NCI-H187 (cell line): ENCODE results near the gene CNTRL.
A peak's percentile ranks its signal among the peaks of the same experiment; 100 is the strongest.
"Not testable (repeated sequence)": the region's sequence is repeated elsewhere in the genome, so short reads cannot be mapped to it uniquely, and the experiment has no call there.

Experiments
- DNase-seq, 2 experiments: peaks; one replicate each; lab custom pipeline; 2025; lab: John Stamatoyannopoulos, UW

CNTRL gene, protein sequence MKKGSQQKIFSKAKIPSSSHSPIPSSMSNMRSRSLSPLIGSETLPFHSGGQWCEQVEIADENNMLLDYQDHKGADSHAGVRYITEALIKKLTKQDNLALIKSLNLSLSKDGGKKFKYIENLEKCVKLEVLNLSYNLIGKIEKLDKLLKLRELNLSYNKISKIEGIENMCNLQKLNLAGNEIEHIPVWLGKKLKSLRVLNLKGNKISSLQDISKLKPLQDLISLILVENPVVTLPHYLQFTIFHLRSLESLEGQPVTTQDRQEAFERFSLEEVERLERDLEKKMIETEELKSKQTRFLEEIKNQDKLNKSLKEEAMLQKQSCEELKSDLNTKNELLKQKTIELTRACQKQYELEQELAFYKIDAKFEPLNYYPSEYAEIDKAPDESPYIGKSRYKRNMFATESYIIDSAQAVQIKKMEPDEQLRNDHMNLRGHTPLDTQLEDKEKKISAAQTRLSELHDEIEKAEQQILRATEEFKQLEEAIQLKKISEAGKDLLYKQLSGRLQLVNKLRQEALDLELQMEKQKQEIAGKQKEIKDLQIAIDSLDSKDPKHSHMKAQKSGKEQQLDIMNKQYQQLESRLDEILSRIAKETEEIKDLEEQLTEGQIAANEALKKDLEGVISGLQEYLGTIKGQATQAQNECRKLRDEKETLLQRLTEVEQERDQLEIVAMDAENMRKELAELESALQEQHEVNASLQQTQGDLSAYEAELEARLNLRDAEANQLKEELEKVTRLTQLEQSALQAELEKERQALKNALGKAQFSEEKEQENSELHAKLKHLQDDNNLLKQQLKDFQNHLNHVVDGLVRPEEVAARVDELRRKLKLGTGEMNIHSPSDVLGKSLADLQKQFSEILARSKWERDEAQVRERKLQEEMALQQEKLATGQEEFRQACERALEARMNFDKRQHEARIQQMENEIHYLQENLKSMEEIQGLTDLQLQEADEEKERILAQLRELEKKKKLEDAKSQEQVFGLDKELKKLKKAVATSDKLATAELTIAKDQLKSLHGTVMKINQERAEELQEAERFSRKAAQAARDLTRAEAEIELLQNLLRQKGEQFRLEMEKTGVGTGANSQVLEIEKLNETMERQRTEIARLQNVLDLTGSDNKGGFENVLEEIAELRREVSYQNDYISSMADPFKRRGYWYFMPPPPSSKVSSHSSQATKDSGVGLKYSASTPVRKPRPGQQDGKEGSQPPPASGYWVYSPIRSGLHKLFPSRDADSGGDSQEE (N-terminal part only)

DNA sequence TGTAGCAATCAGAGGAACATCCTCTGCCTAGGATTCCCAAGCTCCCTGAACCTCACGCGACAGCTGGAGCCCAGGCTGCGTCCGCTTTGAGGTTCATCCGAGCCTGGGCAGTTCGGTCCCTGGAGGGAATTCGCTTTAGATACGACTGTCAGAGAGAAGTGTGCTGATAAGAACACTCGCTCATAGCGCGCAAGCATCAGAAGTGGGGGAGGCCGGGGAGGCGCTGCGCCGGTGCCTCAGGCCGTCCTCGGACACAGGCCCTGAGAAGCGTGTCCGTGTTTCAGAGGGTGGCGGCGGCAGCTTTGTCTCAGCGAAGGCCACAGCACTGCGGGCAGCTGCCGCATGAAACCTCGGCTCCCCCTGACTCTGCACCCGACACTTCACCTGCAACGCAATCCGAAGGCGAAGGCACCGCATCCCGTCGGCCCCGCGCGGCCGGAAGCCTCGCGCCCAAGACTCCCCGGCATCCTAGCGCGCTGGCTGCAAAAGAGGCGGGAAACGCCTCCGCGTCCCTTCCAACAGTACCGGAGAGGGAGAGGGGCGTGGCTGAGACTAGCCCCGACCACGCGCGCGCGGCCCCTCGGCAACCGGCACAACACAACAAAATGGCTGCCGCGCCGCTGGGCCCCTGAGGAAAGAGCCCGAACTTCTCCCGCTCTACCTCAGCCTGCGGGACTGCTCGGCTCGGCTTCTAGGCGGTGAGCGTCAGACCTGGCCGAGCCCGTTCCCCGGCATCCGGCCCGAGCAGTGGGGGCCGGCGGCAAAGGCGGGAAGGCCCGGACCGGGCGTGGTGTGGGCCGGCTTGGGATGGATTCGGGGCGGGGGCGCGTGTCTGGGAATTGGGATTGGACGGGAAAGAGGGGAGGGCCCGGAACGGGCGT, at the start of gene CNTRL:
TSS of gene CNTRL (plus strand) at position 586 of the 881 bp plus-strand sequence. CDS start 13,372 bp downstream, outside the sequence.
- DNase-seq = peak; percentile 56 to 75

DNA sequence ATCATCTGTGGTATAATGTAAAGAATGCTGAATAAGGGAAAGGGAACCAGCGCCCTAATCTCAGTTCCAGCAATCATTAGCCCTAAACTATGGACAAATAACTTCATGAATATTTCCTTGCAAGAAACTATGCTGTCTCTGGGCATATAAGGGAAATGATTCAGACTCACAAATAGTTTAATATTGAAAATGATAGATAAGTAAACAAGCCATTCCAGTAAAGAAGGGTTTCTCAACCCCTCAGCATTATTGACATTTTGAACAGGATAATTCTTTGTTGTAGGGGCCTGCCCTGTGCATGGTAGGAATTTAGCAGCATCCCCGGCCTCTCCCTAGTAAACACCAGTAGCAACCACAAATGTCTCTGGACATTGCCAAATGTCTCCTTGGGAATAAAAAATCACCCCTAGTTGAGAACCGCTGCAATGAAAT, 48.5 kb upstream of the CNTRL start:
- DNase-seq = no peak

DNA sequence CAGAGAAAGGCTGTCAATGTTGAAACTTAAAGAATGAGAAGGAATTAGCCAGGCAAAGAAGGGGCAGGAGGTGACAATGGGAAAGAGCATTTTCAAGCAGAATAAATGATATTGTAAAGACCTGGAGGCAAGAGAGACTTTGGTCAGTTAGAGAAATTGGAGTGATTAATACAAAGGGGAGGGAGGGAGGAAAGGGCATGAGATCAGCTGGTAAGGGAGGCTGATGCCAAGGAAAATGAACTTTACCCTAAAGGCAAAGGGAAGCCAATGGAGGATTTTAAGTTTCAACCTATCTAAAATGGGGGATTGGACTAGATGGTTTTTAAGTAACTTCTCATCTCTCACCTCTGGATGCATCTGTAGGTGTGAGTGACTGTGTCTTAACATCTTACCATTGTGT, 48.0 kb upstream of the CNTRL start:
- no peak for DNase-seq

DNA sequence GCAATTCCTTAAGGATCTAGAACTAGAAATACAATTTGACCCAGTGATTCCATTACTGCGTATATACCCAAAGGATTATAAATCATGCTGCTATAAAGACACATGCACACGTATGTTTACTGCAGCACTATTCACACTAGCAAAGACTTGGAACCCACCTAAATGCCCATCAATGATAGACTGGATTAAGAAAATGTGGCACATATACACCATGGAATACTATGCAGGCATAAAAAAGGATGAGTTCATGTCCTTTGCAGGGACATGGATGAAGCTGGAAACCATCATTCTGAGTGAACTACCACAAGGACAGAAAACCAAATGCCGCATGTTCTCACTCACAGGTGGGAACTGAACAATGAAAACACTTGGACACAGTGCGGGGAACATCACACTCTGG, 46.5 kb upstream of the CNTRL start:
- DNase-seq = not testable (repeated sequence)

DNA sequence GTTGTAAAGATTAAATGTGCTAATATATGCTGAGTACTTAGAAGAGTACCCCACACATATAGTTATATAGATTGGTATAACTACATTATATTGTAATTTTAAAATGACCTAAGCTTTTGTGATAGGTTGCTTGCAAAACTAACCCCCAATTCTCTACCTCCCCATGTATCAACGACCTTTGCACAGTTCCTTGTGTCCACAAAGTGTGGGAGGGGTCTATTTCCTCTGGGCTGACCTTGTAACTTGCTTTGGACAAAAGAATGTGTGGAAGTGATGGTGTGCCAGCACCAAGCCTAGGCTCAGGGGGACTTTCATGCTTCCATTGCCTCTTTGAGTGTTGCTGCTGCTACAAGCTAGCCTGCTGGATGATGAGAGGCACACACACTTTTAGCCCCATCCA, 45.3 kb upstream of the CNTRL start:
- DNase-seq = no peak

DNA sequence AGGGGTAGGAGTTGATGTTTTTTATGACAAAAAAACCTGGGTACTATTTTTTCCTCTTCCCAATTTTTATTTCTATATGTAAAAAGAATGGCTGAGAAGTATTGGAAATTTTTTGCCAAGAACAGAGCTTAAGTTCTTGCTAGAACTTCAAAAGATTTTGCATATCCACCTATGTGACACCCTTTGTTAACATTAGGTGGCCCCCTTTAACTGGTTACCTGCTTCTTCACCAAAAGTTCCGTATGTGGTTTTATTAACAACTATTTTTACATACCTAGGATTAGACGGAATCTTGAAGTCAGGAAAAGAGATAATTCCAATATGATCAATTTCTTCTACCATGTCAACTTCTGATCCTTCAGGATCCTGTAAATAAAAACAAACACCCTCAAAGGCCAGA, 40.2 kb upstream of the CNTRL start:
- no peak for DNase-seq

DNA sequence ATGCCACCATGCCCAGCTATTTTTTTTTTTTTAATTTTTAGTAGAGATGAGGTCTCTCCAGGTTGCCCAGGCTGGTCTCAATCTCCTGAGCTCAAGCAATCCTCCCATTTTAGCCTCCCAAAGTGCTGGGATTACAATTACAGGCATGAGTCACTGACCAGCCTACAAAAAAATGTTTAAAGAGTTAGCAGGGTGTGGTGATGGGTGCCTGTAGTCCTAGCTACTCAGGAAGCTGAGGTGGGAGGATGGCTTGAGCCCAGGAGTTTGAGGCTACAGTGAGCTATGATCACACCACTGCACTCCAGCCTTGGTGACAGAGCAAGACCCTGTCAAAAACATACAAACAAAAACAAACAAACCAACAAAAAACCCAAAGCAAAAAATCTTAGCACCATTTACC, 39.0 kb upstream of the CNTRL start:
- DNase-seq = not testable (repeated sequence)

DNA sequence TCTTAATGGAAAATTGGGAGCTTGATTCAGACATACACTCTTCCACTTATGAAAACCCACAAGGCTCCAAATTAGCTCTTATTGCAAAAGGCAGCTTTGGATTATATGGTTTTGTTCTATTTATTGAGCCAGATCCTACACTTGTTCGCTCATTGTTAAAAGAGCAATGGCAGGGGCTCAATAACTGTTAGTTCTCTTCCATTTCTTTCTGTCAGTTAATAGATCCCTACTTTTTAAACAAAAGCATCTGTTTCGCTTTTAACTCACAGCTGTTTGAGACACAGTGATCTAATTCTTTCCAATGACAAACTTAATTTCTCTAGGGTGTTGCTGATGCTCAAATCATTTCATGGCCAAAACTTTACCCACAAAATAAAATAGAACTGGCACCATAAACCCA, 36.4 kb upstream of the CNTRL start:
- DNase-seq = no peak

DNA sequence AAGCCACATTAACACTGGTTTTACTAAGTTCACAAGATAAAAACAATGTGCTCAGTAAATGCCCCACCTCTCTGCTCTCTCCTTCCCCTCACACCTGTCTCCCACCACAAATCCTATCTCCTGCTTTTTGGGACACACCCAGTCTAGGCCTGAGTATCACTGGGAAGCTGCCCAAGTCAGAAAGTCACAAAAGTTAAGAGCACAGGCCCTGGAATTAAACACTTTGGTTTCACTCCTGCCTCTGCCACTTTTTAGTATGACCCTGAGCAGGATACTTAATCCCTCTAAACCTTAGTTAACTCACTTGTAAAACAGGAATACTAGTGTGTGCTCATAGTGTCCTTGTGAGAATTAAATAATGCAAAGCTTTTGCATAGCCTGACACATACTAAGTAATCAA, 36.0 kb upstream of the CNTRL start:
- DNase-seq = no peak

DNA sequence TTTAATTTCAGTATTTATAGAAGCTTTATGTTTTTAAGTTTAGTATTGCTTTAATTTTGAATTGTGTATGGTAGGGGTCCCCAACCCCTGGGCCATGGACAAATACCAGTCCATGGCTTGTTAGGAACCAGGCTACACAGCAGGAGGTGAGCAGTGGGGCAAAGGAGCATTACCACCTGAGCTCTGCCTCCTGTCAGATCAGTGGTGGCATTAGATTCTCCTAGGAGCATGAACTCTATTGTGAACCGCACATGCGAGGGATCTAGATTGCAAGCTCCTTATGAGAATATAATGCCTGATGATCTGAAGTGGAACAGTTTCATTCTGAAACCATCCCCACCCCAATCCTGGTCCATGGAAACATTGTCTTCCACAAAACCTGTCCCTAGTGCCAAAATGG, 26.6 kb upstream of the CNTRL start:
- no peak for DNase-seq

DNA sequence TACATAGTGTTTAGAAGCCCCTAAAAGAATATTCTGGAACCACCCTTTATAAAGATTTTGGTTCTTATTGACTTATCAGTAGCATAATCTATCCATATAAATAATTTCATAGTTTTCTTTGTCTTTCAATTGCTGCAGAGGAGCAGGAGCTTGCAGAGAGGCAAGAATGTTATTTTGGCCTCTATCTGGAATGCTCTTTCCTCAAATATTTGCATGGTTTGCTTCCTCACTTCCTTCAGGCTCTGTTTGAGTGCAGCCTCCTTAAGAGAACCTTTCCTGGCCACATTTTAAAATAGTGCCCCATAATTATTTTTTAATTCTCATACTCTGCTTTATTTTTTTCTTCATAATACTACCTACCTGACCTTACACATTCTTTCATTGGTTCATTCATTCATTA, 26.1 kb upstream of the CNTRL start:
- DNase-seq = no peak

DNA sequence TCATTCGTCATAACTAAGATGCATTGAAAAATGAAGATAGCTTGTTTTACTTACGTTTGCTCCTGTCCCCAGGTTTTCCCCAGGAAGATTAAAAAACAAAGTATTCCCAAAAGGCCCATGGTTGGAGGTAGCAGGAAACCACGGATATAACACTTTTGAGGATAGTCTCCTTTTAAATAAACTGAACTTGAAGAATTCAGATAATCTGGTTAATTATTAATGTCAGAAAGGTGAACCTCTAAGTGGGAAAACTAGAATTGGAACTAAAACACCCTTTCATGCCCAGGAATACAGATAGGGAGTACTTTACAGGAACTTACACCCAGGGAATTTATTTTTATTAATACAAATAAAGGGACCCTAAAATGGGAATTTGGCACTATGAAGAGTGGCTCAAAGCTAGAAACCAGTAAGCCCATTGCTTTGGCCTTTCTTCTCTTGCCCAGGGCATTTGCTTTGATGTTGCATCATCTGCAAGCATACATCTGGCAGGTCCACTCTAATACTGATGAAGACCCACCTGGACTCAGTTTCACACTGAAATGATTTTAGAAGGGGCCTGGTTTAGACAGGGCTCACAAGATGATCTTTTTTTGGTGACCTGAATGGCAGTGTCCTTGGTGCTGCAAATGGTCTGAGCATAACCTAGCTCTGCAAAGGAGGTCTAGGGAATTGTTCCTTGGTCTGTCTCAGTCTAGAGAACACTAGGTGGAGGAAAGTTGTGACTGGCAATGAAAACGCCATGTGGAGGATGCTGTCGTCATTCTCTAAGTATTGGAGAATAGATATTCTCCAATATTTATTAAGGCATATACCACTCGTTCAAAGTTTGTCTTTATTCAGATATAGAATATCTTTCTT, 24.4 kb upstream of the CNTRL start, which contains the start of gene C5:
TSS of gene C5 (minus strand) at position 148 of the 861 bp plus-strand sequence. CDS start at position 119, 29 bp downstream.
- no peak for DNase-seq

DNA sequence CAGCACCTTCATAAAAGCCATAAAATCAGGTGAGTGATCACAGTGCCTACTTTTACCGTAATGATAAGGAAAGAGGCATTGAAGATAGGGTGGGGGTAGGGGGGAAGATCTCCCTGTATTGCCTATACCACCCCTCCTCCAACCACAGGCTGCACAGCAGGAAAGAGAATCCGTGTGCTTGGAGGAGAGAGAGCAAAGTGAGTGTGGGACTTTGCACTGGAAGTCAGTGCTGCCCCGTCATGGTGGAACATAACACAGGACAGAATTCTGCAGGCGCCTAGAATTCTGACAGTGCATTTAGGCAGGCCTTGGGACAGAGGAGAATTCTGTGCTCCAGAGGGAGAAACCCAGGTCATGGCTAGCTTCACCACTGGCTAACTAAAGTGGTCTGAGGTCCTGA, 21.2 kb upstream of the CNTRL start:
- DNase-seq = no peak

DNA sequence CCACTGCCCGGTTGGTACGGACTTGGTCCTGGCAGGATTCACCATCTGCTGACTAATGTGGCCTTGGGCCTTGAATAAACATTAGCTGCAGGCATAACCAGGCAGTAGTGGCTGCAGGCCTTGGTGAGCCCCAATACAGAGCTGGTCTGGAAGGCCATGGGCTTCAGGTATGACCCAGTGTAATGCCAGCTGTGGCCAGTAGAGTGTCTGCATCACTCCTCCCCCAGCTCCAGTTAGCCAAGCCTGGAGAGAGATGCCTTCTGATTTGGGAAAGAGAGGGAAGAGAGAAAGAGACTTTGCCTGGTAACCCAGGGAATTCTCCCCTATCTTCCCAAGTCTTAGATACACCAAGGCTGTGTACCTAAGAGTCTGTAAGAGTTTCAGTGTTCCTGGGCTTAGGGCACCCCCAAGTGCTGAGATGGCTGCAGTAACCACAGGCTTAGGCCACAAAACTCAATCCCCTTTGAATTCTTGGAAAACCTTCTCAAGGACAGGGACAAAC, 19.1 kb upstream of the CNTRL start:
- no peak for DNase-seq

DNA sequence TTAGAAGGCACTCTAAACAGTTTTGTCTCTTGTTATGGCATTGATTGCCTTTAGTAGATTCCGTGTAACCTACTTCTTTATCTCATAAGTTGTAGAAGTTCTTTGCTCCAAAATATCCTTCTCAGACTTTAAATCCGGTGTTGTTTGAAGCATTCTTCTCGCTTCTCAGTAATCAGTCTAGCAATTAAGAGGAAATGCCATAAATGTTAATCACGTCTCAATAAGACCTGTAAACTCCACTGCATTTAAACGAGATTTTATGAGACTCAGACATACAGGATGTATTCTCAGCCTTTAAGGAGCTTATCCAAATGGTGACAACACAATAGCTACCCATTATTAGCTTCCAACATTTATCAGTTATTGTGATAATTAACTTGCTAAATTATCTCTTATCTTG, 16.9 kb upstream of the CNTRL start:
- DNase-seq = no peak

DNA sequence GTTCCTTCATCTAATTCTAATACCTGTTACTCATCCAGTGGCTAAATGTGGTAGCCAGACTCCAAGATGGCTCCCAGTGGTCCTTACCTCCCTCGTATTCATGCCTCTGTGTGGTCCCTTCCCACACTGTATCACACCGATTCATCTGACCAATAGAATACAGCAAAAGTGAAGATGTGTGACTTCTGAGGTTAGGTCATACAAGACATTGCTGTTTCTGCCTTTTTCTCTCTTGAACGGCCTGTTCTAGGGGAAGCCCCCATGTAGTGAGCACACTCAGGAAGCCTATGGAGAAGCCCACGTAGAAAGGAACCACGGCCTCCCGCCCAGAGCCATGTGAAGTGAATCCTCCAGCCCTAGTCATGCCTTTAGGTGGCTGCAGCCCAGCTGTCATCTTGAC, 15.2 kb upstream of the CNTRL start:
- DNase-seq = no peak

DNA sequence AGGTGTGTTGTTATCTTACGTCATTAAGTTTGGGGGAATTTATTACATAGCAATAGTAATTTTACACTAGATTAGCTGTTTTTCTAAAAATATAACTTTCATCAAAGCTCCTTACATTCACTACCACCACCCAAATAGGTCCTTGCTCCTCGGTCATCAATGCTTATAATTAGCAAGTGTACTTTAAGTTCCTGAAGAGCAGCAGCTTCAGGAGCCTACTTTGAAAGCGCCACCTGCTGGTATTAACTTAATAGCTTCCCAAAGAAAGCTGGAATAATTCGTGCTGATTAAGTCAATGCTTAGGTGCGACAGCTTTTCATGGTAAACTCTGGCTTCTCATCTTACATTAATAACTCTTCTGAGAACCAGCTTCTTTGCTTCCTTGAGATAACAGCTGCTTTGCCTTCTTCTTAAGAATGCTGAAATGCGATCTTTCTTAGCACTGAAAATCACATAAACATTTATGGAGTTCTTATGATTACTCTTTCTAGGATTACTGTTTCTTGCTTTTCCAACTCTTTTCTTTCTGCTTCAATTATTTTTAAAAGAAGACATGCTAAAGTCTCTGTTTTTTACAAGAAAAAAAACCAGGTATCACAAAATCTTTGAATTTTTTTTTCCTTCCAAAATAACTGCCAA, 14.6 kb upstream of the CNTRL start:
- peak; percentile 14 to 17 for DNase-seq

DNA sequence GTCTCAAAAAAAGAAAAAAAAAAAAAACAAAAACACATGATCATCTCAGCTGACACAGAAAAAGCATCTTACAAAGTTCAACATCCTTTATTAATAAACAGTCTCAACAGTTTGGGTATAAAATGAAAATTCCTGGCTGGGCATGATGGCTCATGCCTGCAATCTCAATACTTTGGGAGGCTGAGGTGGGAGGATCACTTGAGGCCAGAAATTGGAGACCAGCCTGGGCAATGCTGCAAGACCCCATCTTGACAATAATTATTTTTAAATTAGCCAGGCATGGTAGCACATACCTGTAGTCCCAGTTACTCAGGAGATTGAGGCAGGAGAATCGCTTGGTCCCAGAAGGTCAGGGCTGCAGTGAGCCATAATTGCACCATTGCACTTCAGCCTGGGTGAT, 7.9 kb upstream of the CNTRL start:
- DNase-seq = no peak

DNA sequence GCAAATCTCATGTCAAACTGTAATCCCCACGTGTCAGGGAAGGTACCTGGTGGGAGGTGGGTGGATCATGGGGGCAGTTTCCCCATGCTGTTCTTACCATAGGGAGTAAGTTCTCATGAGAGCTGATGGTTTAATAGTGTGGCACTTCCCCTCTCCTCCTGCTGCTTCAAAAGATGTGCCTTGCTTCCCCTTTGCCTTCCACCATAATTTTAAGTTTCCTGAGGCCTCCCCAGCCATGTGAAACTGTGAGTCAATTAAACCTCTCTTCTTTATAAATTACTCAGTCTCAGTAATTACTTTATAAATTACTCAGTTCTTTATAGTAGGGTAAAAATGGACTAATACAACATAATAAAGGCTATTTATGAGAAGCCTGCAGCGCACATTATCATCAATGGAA, 7.1 kb upstream of the CNTRL start:
- no peak for DNase-seq

DNA sequence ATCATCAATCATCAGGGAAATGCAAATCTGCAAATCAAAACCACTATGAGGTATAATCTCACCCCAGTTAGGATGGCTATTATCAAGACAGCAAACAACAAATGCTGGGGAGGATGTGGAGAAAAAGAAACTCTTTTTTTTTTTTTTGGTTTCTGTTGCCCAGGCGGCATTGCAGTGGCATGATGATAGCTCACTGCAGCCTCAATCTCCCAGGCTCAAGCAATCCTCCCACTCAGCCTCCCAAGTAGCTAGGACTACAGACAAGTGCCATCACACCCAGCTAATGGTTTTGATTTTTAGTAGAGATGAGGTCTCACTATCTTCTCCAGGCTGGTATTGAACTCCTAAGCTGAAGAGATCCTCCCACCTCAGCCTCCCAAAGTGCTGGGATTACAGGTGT, 5.4 kb upstream of the CNTRL start:
- no peak for DNase-seq
